Upper lobe of right lung (tissue), 1 donor: ENCODE results near the gene PAAF1. TPM values are rescaled to one million over a fixed set of nuclear protein-coding genes. Genes with fewer than 3 reads are reported as not detected.

Experiments
- ATAC-seq: fragments of 200-7000 bp; cut with Tn5 transposase; one replicate; pipeline ENCODE4 v1.9.1; 2020; ENCODE audit warnings: mild to moderate bottlenecking, moderate library complexity
- DNase-seq: peaks from one replicate; pipeline ENCODE4 v3.0.0-alpha.2; 2020
- H3K27ac ChIP-seq: fragments of 200-600 bp; one replicate; pipeline ENCODE4 v1.8.0; 2022
- H3K27me3 ChIP-seq: fragments of 200-600 bp; one replicate; pipeline ENCODE4 v1.8.0; 2022; ENCODE audit warnings: mild to moderate bottlenecking
- H3K36me3 ChIP-seq: fragments of 200-600 bp; one replicate; pipeline ENCODE4 v1.8.0; 2022
- H3K4me1 ChIP-seq: fragments of 200-600 bp; one replicate; pipeline ENCODE4 v1.8.0; 2022
- H3K4me3 ChIP-seq: fragments of 200-600 bp; one replicate; pipeline ENCODE4 v1.8.0; 2022; ENCODE audit warnings: mild to moderate bottlenecking
- H3K9me3 ChIP-seq: fragments of 200-600 bp; one replicate; pipeline ENCODE4 v1.8.0; 2022
- intact Hi-C: fragments of 100-400 bp; cut with DNase I; formaldehyde crosslinking; loops from one replicate; pipeline ENCODE4 v1.11.0; 2022
- total RNA-seq: library from RNA; stranded (reverse); fragmentation: NEBNext Ultra II Directional; extraction: Animal tissue kit (Norgen Biotek cat#: 25700); gene quantifications from one replicate; pipeline ENCODE4 v1.2.1, GENCODE V29; 2021
- TF ChIP-seq, protein P1 (sequence below): fragments of 200-600 bp; IDR thresholded peaks from one replicate; pipeline ENCODE4 v1.8.0; 2022; ENCODE audit warnings: antibody characterized with exemption
- donor health status: DM: no; HTN: yes; CAD: no; lungs with severe emphysema.

Gene PAAF1
- total RNA-seq, 1 donor from 2014 or later: 13.9 TPM

DNA sequence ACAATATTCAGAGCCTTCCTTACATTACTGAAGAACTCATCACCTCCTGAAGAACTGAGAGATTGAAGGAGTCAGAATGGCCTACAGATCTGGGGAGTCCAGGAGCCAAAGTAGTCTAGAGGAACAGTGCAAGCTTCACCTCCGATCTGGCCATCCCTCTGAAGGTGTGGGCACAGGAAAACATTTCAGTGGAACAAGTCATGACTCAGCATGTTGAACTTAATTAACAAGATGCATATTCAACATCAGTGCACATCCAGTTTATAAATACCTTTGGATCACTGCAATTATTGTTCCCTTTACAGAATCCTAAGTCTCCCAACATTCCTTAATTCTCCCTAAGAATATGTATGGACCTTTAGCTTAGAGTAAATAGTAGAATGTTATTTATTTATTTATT, 25.5 kb downstream of the PAAF1 start:
- Histone ChIP-seq H3K4me3 (no peak overlapping the region), H3K36me3 (peaks cover 36% of the 10 kb centered on the region), H3K4me1 (no peaks in the 10 kb centered on the region), H3K27me3 (no peaks in the 10 kb centered on the region), H3K9me3 (no peaks in the 10 kb centered on the region), H3K27ac (no peak overlapping the region)
- TF ChIP-seq, protein P1, sequence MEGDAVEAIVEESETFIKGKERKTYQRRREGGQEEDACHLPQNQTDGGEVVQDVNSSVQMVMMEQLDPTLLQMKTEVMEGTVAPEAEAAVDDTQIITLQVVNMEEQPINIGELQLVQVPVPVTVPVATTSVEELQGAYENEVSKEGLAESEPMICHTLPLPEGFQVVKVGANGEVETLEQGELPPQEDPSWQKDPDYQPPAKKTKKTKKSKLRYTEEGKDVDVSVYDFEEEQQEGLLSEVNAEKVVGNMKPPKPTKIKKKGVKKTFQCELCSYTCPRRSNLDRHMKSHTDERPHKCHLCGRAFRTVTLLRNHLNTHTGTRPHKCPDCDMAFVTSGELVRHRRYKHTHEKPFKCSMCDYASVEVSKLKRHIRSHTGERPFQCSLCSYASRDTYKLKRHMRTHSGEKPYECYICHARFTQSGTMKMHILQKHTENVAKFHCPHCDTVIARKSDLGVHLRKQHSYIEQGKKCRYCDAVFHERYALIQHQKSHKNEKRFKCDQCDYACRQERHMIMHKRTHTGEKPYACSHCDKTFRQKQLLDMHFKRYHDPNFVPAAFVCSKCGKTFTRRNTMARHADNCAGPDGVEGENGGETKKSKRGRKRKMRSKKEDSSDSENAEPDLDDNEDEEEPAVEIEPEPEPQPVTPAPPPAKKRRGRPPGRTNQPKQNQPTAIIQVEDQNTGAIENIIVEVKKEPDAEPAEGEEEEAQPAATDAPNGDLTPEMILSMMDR: no peak
- ATAC-seq (no peak), DNase-seq (no peak)
- intact Hi-C loops: no loop called here

- ATAC-seq: peak; percentile 96
- DNase-seq: no peak
- TF ChIP-seq, protein P1: no peak
- no peak overlapping the region for H3K4me3 ChIP-seq
- no peak overlapping the region for H3K27ac ChIP-seq
- H3K4me1 ChIP-seq: no peaks in the 10 kb centered on the region
- H3K27me3 ChIP-seq: no peaks in the 10 kb centered on the region
- intact Hi-C loops: no loop called here
- H3K36me3 ChIP-seq: peaks cover 51% of the 10 kb centered on the region
- H3K9me3 ChIP-seq: no peaks in the 10 kb centered on the region
Measured at GRCh38 chr11:73907191-73907590, 30.4 kb downstream of the PAAF1 start.

GRCh38 chr11:73912026-73912425, 35.2 kb downstream of the PAAF1 start:
- TF ChIP-seq, protein P1: no peak
- Histone ChIP-seq H3K9me3 (no peaks in the 10 kb centered on the region), H3K27me3 (no peaks in the 10 kb centered on the region), H3K4me1 (no peaks in the 10 kb centered on the region), H3K27ac (no peak overlapping the region), H3K36me3 (peaks cover 78% of the 10 kb centered on the region), H3K4me3 (no peak overlapping the region)
- DNase-seq: no peak
- intact Hi-C loops: no loop called here
- ATAC-seq: no peak

DNA sequence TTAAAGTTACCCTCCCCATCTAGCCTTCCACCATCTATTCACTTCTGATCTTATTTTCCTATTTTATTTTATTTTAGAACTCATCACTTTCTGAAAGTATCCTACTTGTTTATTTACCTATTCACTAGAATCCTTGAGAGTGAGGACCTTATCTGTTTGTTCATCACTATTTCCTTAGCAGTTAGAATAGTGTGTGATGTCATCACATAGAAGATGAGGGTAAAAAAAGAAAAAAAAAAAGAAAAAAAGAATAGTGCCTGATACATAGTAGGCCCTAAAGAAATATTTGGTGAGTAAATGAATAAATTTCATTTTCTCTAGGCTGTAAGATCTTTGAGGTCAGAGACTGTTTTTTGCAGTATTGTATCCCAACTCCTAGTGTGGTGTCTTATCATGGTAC, 36.7 kb downstream of the PAAF1 start:
- no peak for DNase-seq
- no peak overlapping the region for H3K4me3 ChIP-seq

DNA sequence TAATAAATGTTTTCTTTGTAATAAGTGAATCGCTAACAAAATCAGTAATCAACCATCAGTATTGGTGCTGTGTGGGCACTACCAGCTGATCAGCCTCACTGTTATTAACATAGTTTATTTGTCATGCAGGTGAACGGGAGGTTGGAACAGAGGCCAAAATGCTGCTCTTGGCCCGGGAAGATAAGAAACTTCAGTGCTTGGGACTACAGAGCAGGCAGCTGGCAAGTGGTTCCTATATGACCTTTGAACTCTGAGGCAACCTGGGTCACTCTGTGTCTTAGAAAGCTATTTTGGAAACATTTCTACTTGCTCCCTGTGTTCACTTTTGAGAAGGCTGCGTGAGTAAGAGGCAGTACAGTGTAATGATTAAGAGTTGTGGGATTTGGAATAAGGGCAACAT, 37.5 kb downstream of the PAAF1 start:
- DNase-seq (no peak), ATAC-seq (no peak)
- intact Hi-C loops: no loop called here
- TF ChIP-seq, protein P1: no peak
- Histone ChIP-seq H3K4me3 (no peak overlapping the region), H3K4me1 (no peaks in the 10 kb centered on the region), H3K27ac (no peak overlapping the region), H3K36me3 (peaks cover 93% of the 10 kb centered on the region), H3K27me3 (no peaks in the 10 kb centered on the region), H3K9me3 (no peaks in the 10 kb centered on the region)

More for the DNA sequence above, 36.7 kb downstream of the PAAF1 start:
- Histone ChIP-seq H3K27me3 (no peaks in the 10 kb centered on the region), H3K36me3 (peaks cover 87% of the 10 kb centered on the region), H3K27ac (no peak overlapping the region), H3K9me3 (no peaks in the 10 kb centered on the region), H3K4me1 (no peaks in the 10 kb centered on the region)
- ATAC-seq: no peak
- TF ChIP-seq, protein P1: no peak
- intact Hi-C loops: no loop called here

DNA sequence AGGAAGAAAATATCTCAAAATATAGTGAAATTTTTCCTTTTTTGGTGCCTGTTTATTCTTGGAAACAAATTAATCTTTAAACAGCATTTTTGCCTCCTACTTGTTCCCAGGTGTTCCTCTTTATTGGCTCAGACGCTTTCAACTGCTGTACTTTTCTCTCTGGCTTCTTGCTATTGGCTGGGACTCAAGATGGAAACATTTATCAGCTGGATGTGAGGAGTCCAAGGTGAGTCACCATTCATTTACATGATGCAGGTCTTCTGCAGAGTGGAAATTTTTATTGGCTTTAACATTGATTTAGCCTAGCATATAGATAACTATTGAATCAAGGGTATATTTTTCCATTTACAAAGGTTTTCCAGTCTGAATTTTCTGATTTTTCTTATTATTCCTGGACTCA, 39.6 kb downstream of the PAAF1 start:
- TF ChIP-seq, protein P1: no peak
- no peaks in the 10 kb centered on the region for H3K4me1 ChIP-seq
- no peak overlapping the region for H3K27ac ChIP-seq
- H3K4me3 ChIP-seq: no peak overlapping the region
- DNase-seq (no peak), ATAC-seq (no peak)
- H3K27me3 ChIP-seq: no peaks in the 10 kb centered on the region
- peaks cover 94% of the 10 kb centered on the region for H3K36me3 ChIP-seq
- intact Hi-C loops: no loop called here
- H3K9me3 ChIP-seq: no peaks in the 10 kb centered on the region
